ENCODE data around the gene MAST4.

DNA sequence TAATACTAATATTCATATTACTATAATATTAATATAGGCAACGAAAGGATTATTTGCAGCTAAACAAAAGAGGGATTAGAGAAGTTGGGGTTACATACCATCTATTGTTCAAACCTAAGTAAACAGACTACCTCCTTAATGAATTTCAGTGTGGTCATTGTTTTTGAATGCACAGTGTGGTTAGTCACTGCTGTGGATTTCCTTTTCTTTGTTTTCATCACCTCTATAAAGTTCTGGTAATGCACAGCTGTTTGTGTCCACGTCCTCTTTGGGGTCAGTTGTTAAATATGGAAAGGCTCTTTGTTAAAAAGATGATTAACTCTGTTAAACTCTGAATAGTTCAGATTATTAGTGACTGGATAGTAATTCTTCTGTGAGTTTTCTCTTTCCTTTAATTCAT, 233.6 kb downstream of the MAST4 start:
- TF ChIP-seq MAX (IDR thresholded peaks at IDR 0.05): no peak
- no peak for TF ChIP-seq SP1 (IDR thresholded peaks at IDR 0.05)
- TF ChIP-seq, protein P1, sequence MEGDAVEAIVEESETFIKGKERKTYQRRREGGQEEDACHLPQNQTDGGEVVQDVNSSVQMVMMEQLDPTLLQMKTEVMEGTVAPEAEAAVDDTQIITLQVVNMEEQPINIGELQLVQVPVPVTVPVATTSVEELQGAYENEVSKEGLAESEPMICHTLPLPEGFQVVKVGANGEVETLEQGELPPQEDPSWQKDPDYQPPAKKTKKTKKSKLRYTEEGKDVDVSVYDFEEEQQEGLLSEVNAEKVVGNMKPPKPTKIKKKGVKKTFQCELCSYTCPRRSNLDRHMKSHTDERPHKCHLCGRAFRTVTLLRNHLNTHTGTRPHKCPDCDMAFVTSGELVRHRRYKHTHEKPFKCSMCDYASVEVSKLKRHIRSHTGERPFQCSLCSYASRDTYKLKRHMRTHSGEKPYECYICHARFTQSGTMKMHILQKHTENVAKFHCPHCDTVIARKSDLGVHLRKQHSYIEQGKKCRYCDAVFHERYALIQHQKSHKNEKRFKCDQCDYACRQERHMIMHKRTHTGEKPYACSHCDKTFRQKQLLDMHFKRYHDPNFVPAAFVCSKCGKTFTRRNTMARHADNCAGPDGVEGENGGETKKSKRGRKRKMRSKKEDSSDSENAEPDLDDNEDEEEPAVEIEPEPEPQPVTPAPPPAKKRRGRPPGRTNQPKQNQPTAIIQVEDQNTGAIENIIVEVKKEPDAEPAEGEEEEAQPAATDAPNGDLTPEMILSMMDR (IDR thresholded peaks at IDR 0.05; ENCODE audit: low read depth, low read length, missing input control): no peak
- TF ChIP-seq, protein P2, sequence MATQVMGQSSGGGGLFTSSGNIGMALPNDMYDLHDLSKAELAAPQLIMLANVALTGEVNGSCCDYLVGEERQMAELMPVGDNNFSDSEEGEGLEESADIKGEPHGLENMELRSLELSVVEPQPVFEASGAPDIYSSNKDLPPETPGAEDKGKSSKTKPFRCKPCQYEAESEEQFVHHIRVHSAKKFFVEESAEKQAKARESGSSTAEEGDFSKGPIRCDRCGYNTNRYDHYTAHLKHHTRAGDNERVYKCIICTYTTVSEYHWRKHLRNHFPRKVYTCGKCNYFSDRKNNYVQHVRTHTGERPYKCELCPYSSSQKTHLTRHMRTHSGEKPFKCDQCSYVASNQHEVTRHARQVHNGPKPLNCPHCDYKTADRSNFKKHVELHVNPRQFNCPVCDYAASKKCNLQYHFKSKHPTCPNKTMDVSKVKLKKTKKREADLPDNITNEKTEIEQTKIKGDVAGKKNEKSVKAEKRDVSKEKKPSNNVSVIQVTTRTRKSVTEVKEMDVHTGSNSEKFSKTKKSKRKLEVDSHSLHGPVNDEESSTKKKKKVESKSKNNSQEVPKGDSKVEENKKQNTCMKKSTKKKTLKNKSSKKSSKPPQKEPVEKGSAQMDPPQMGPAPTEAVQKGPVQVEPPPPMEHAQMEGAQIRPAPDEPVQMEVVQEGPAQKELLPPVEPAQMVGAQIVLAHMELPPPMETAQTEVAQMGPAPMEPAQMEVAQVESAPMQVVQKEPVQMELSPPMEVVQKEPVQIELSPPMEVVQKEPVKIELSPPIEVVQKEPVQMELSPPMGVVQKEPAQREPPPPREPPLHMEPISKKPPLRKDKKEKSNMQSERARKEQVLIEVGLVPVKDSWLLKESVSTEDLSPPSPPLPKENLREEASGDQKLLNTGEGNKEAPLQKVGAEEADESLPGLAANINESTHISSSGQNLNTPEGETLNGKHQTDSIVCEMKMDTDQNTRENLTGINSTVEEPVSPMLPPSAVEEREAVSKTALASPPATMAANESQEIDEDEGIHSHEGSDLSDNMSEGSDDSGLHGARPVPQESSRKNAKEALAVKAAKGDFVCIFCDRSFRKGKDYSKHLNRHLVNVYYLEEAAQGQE (IDR thresholded peaks at IDR 0.05): no peak
- TF ChIP-seq, protein P3, sequence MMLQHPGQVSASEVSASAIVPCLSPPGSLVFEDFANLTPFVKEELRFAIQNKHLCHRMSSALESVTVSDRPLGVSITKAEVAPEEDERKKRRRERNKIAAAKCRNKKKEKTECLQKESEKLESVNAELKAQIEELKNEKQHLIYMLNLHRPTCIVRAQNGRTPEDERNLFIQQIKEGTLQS (IDR thresholded peaks at IDR 0.05): no peak

Data from liver (tissue), 3 donors.